H9 (cell line): Measurements from ENCODE around the gene CYREN. TPM values are rescaled to one million over a fixed set of nuclear protein-coding genes. Genes with fewer than 3 reads are reported as not detected.

Source experiments
- DNase-seq: peaks from one replicate; pipeline ENCODE4 v3.0.0-alpha.2; 2017
- H2AFZ ChIP-seq: one replicate; pipeline ENCODE4 v1.6.1; 2013; ENCODE audit warnings: mild to moderate bottlenecking, low read length, control low read depth, moderate library complexity
- H2AK5ac ChIP-seq: 2 replicates; pipeline ENCODE4 v1.6.1; 2013; ENCODE audit warnings: low read length, control low read depth, mixed read lengths; ENCODE audit not compliant: insufficient read length
- H2BK120ac ChIP-seq: one replicate; pipeline ENCODE4 v1.6.1; 2013; ENCODE audit warnings: low read depth, mild to moderate bottlenecking, low read length, control low read depth, inconsistent platforms; ENCODE audit not compliant: poor library complexity, severe bottlenecking
- H2BK12ac ChIP-seq: 2 replicates; pipeline ENCODE4 v1.6.1; 2013; ENCODE audit warnings: low read length, control low read depth, mixed read lengths, low read depth; ENCODE audit not compliant: insufficient read length
- H2BK15ac ChIP-seq: 2 replicates; pipeline ENCODE4 v1.6.1; 2013; ENCODE audit warnings: low read depth, low read length, control low read depth
- H2BK20ac ChIP-seq: one replicate; pipeline ENCODE4 v1.6.1; 2013; ENCODE audit warnings: low read depth, mild to moderate bottlenecking, low read length, control low read depth, inconsistent platforms; ENCODE audit not compliant: poor library complexity, severe bottlenecking
- H2BK5ac ChIP-seq: 2 replicates; pipeline ENCODE4 v1.6.1; 2013; ENCODE audit warnings: low read length, control low read depth, mixed read lengths; ENCODE audit not compliant: insufficient read length
- H3K14ac ChIP-seq: 2 replicates; pipeline ENCODE4 v1.6.1; 2013; ENCODE audit warnings: low read length, control low read depth; ENCODE audit not compliant: insufficient read depth
- H3K18ac ChIP-seq: 2 replicates; pipeline ENCODE4 v1.6.1; 2013; ENCODE audit warnings: low read depth, mild to moderate bottlenecking, mixed read lengths, low read length, control low read depth; ENCODE audit not compliant: insufficient read length
- H3K23ac ChIP-seq: 2 replicates; pipeline ENCODE4 v1.6.1; 2013; ENCODE audit warnings: low read length, control low read depth, mixed read lengths, low read depth; ENCODE audit not compliant: insufficient read length
- H3K23me2 ChIP-seq: 2 replicates; pipeline ENCODE4 v1.6.1; 2013; ENCODE audit warnings: low read depth, mild to moderate bottlenecking, mixed read lengths, low read length, control low read depth; ENCODE audit not compliant: insufficient read length, poor library complexity, severe bottlenecking
- H3K27ac ChIP-seq: 2 replicates; pipeline ENCODE4 v1.5.1; 2013; ENCODE audit warnings: low read length, control low read depth, mixed read lengths, low read depth; ENCODE audit not compliant: insufficient read length
- H3K27me3 ChIP-seq: 2 replicates; pipeline ENCODE4 v1.6.1; 2013; ENCODE audit warnings: low read length, control low read depth, inconsistent platforms; ENCODE audit not compliant: insufficient read depth
- H3K4ac ChIP-seq: 2 replicates; pipeline ENCODE4 v1.6.1; 2013; ENCODE audit warnings: low read depth, mild to moderate bottlenecking, control low read depth, inconsistent platforms, low read length, moderate library complexity
- H3K4me1 ChIP-seq: 2 replicates; pipeline ENCODE4 v1.6.1; 2013; ENCODE audit warnings: low read length, control low read depth, inconsistent platforms; ENCODE audit not compliant: insufficient read depth
- H3K4me2 ChIP-seq: 2 replicates; pipeline ENCODE4 v1.6.1; 2013; ENCODE audit warnings: low read length, control low read depth, mixed read lengths; ENCODE audit not compliant: insufficient read length, insufficient read depth
- H3K56ac ChIP-seq: 2 replicates; pipeline ENCODE4 v1.6.1; 2013; ENCODE audit warnings: low read depth, mild to moderate bottlenecking, mixed read lengths, low read length, control low read depth; ENCODE audit not compliant: insufficient read length
- H3K79me1 ChIP-seq: 2 replicates; pipeline ENCODE4 v1.6.1; 2013; ENCODE audit warnings: low read depth, mild to moderate bottlenecking, moderate library complexity, low read length, control low read depth, inconsistent platforms; ENCODE audit not compliant: insufficient read depth, poor library complexity, severe bottlenecking
- H3K79me2 ChIP-seq: 2 replicates; pipeline ENCODE4 v1.6.1; 2013; ENCODE audit warnings: low read length, control low read depth, inconsistent platforms; ENCODE audit not compliant: insufficient read depth
- H3K9ac ChIP-seq: 2 replicates; pipeline ENCODE4 v1.6.1; 2013; ENCODE audit warnings: low read length, control low read depth, mixed read lengths; ENCODE audit not compliant: insufficient read length; ENCODE audit errors: extremely low read depth
- H3K9me3 ChIP-seq: one replicate; pipeline ENCODE4 v1.6.1; 2013; ENCODE audit warnings: low read depth, low read length, inconsistent platforms; ENCODE audit not compliant: control insufficient read depth
- H3T11ph ChIP-seq: one replicate; pipeline ENCODE4 v1.6.1; 2013; ENCODE audit warnings: mild to moderate bottlenecking, low read length, control low read depth, inconsistent platforms
- H4K20me1 ChIP-seq: one replicate; pipeline ENCODE4 v1.6.1; 2013; ENCODE audit not compliant: control insufficient read depth, insufficient read length, insufficient read depth
- H4K5ac ChIP-seq: 2 replicates; pipeline ENCODE4 v1.6.1; 2013; ENCODE audit warnings: low read depth, mild to moderate bottlenecking, mixed read lengths, low read length, control low read depth; ENCODE audit not compliant: insufficient read length
- H4K8ac ChIP-seq: replicated peaks from 2 replicates; pipeline ENCODE4 v1.6.1; 2013; ENCODE audit warnings: low read length, control low read depth, mixed read lengths, low read depth; ENCODE audit not compliant: insufficient read length
- H4K91ac ChIP-seq: 2 replicates; pipeline ENCODE4 v1.6.1; 2013; ENCODE audit warnings: low read depth, mild to moderate bottlenecking, moderate library complexity, mixed read lengths, low read length, control low read depth; ENCODE audit not compliant: insufficient read length
- H3K27ac Mint-ChIP-seq, 3 experiments: 2 replicates in 2 of 3; 3 replicates in 1 of 3; pipeline ENCODE4 v1.8.0; 2020 to 2021; ENCODE audit warnings: mixed read lengths in 3 of 3, mild to moderate bottlenecking in 1 of 3, moderate library complexity in 1 of 3
- H3K27me3 Mint-ChIP-seq: 2 replicates; pipeline ENCODE4 v1.8.0; 2021; ENCODE audit warnings: low read depth, mild to moderate bottlenecking, moderate library complexity, mixed read lengths
- H3K36me3 Mint-ChIP-seq, 3 experiments: 2 replicates in 2 of 3; 3 replicates in 1 of 3; pipeline ENCODE4 v1.8.0; 2020 to 2021; ENCODE audit warnings: low read depth in 3 of 3, mixed read lengths in 3 of 3; ENCODE audit not compliant: insufficient read depth in 1 of 3
- H3K4me1 Mint-ChIP-seq, 2 experiments: 2 replicates each; pipeline ENCODE4 v1.8.0; 2020; ENCODE audit warnings: mixed read lengths in 2 of 2
- H3K4me3 Mint-ChIP-seq, 2 experiments: 2 replicates in 1 of 2; 3 replicates in 1 of 2; pipeline ENCODE4 v1.8.0; 2020 to 2021; ENCODE audit warnings: mild to moderate bottlenecking in 2 of 2, mixed read lengths in 2 of 2, moderate library complexity in 1 of 2
- H3K9me3 Mint-ChIP-seq, 2 experiments: 2 replicates in 1 of 2; 3 replicates in 1 of 2; pipeline ENCODE4 v1.8.0; 2020; ENCODE audit warnings: mild to moderate bottlenecking in 2 of 2, mixed read lengths in 2 of 2, moderate library complexity in 1 of 2
- CTCF ChIP-seq: fragments of 200-600 bp; sonication (generic); conservative IDR thresholded peaks from 3 replicates; pipeline ENCODE4 v1.8.0; 2021; ENCODE audit warnings: antibody characterized with exemption, mild to moderate bottlenecking
- WGBS: extraction: QIAGEN DNeasy Blood & Tissue Kit; methylation state at CpG from one replicate; pipeline ENCODE4 v1.1.7; 2013; ENCODE audit warnings: missing lambda C conversion rate, low lambda C conversion rate, mixed read lengths; ENCODE audit not compliant: insufficient read length; ENCODE audit errors: extremely low coverage; 5-methylcytosine and 5-hydroxymethylcytosine counted together
- total RNA-seq: library from RNA; stranded (reverse); gene quantifications from 2 replicates; pipeline ENCODE4 v1.2.1, GENCODE V29; 2021

CYREN gene
- total RNA-seq, 1 experiment from 2014 or later = 72.0 TPM

- Mint-ChIP-seq H3K36me3 (peaks cover 64 to 91% (median 89%) of the 10 kb centered on the region in 3 experiments), H3K27ac (peak overlapping the region; percentile 78 to 82 (median 81); a peak in 6 of 7 replicates), H3K4me1 (peaks cover 12 to 21% of the 10 kb centered on the region in 2 experiments), H3K4me3 (no peak overlapping the region), H3K27me3 (peaks cover 5% of the 10 kb centered on the region), H3K9me3 (peaks cover 38 to 46% of the 10 kb centered on the region in 2 experiments)
- Histone ChIP-seq H2BK15ac (no peak overlapping the region; the same call in 1 of the 2 replicates), H2BK120ac (peak overlapping the region; percentile 72), H3K27ac (no peak overlapping the region), H4K20me1 (no peaks in the 10 kb centered on the region), H3K27me3 (no peaks in the 10 kb centered on the region), H4K91ac (no peak overlapping the region), H3K9me3 (no peaks in the 10 kb centered on the region), H3K79me2 (no peaks in the 10 kb centered on the region), H3K9ac (no peak overlapping the region), H4K8ac (no peak overlapping the region), H3T11ph (no peak overlapping the region), H3K23me2 (no peaks in the 10 kb centered on the region), H2AFZ (no peak overlapping the region), H3K56ac (no peak overlapping the region), H4K5ac (peak overlapping the region; percentile 49), H2AK5ac (no peak overlapping the region), H3K23ac (no peak overlapping the region), H3K4me2 (no peak overlapping the region), H3K4ac (no peak overlapping the region), H2BK12ac (no peak overlapping the region), H3K79me1 (no peaks in the 10 kb centered on the region), H2BK5ac (no peak overlapping the region), H3K4me1 (peaks cover 4% of the 10 kb centered on the region; the same call in 1 of the 2 replicates), H3K14ac (no peak overlapping the region), H2BK20ac (no peak overlapping the region), H3K18ac (peak overlapping the region; percentile 52)
- DNase-seq = no peak
- WGBS = no CpG with 5 or more reads among the region's 9 CpGs
- TF ChIP-seq CTCF = no peak
These were observed 9.5 kb downstream of the CYREN start for GRCh38 chr7:135160858-135161653.
